ENCODE results near the gene IFIT1.

IFIT1 gene

DNA sequence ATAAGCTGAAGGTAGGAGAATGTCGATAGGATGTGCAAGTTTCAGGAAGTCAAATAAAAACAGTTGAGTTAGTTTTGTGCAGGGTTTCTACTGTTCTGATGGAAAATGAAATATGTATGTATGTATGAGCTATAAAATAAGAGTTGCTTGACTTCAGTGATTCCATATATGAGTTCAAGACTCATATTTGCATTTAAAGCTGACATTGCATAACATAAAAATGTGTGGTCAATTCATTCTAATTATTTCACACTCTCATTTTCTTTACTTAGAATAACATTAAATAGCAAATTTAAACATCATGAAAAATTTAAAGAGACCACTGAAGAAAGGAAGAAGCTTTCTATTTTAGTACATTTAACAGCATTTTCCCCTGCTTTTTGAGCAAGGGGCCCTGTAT is 59.8 kb downstream of the IFIT1 start:
- H3K27me3 ChIP-seq (ENCODE audit: insufficient read depth, low read length), result no peaks in the 10 kb centered on the region
- no peaks in the 10 kb centered on the region for H3K36me3 ChIP-seq (ENCODE audit: insufficient read depth, low read length)
- no peak overlapping the region for H3K27ac ChIP-seq (ENCODE audit: low read depth, low read length)
- 89% methylated on average over 1 of the region's 1 CpG for WGBS
- H3K4me3 ChIP-seq (ENCODE audit: low read length), result no peak overlapping the region
- no peaks in the 10 kb centered on the region for H3K4me1 ChIP-seq (ENCODE audit: insufficient read depth, low read length)
- no peak overlapping the region for H3K9ac ChIP-seq (ENCODE audit: low read depth, low read length)
- H3K9me3 ChIP-seq (ENCODE audit: insufficient read depth, low read depth, low read length), result no peaks in the 10 kb centered on the region

DNA sequence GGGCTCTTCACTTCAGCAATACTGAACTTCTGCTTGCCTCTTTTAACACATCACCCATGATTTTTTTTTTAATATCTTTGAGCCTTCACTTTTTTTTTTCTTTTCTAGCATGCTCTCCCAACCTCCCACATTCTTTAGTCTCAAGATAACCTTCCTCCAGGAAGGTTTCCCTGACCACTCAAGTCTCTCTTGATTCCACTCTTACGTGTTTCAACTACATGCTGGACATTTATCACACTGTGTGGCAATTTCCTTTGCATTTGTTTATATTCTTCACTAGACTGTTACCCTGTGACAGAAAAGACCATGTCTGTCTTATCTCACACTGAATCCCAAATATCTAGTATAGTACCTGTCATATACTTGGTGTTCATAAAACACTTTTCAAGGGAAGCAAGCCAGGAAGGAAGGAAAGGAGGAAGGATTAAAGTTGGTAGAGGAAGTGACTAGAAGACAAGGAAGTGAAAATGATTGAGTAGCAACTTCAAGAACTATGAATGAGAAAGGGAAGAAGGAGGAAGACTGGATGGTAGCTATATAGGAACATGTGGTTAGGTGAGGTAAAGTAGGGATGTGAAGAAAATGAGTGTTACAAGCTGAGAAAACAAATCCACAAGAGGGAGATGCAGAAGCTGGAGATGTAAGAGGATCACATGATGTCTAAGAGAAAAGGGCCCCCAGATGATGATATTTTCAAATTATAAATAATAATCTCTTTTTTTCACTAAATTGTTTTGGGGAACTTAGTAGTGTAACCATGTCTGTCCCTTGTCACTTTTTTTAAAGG is 62.3 kb downstream of the IFIT1 start:
- Histone ChIP-seq H3K9ac (ENCODE audit: low read depth, low read length) (no peak overlapping the region), H3K27ac (ENCODE audit: low read depth, low read length) (no peak overlapping the region)

More for the DNA sequence above, 62.3 kb downstream of the IFIT1 start:
- no peak overlapping the region for H3K4me3 ChIP-seq (ENCODE audit: low read length)
- H3K4me1 ChIP-seq (ENCODE audit: insufficient read depth, low read length), result no peaks in the 10 kb centered on the region
- no peaks in the 10 kb centered on the region for H3K27me3 ChIP-seq (ENCODE audit: insufficient read depth, low read length)
- no peaks in the 10 kb centered on the region for H3K9me3 ChIP-seq (ENCODE audit: insufficient read depth, low read depth, low read length)
- H3K36me3 ChIP-seq (ENCODE audit: insufficient read depth, low read length), result no peaks in the 10 kb centered on the region
- 84% methylated on average over 1 of the region's 1 CpG for WGBS
